Cerebellar cortex (tissue), 1 donor: ENCODE measurements around the gene DES.
A peak's percentile ranks its signal among the peaks of the same experiment; 100 is the strongest.

Experiments
- DNase-seq: peaks from one replicate; pipeline ENCODE4 v3.0.0-alpha.2; 2015; ENCODE audit warnings: low spot score

The DES gene

DNA sequence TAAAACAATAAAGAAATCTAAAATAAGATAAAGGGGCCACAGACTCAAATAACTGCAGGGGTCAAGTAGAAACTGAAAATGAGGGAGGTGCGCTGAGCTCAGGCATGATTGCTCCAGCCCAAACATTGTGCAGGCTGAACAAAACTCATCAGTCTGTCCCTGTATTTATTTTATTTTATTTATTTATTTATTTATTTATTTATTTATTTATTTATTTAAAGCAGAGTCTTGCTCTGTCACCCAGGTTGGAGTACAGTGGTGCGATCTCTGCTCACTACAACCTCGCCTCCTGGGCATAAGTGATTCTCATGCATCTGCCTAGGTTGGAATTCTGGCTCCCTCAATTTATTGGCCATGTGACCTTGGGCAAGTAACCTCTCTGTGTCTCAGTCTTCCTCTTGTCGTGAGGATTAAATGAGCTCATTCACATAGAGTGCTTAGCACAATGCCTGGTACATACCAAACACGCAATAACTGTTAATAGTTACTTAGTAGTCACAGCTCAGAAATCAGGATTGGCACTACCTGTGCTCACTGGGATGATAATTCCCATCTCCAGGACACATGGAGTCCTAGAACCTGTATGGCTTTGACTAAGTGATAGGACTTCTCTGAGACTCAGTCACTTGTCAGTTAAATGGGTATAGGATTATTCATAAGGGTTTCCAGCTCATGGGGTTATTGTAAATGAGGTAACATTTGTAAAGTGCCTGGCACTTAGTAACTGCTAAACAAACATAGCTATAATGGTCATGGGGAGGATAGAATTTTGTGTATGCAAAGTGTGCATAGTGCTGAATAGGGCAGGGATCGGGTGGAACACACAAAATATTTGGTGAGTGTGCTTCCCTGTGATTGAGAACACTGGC lies 22.4 kb downstream of the DES start:
- no peak for DNase-seq

DNA sequence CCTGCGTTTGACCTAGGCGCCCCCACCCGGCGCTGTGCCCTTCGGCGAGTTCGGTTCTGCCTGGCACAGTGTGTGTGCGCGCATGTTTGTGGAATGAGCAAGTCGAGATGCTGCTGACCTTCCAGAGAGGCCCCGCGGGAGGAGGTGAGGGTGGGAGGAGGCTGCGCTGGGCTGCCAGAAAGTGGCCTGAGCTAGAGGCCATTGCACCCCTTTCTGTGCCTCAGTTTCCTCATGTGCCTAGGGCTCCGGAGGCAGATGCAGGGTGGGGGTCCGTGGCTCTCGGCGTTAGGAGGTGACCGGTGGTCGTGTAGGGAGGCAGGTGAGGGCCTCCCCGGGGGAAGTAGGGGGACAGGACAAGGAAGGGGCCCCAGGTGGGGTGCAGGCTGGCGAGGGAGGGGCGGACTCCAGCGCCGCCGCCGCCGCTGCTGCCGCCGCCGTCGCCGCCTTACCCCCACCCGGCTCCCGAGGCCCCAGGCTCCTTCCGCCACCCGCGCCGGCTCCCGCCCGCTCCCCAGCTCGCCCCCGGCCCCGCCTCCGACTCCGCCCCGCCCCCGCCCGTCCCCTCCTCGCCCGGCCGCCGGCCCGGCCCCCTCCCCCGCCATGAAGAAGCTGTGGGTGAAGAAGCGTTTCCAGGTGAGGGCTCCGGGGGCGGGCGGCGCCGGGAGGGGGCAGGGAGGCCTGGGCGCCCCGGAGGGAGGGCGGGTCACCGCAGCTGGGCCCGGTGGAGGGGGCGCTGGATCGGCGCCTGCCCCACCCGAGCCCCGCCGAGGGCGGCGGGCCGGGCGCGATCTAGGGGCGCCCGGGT lies 23.5 kb downstream of the DES start:
- no peak for DNase-seq

GRCh38 chr2:219442256-219443015 lies 24.3 kb downstream of the DES start:
- no peak for DNase-seq

DNA sequence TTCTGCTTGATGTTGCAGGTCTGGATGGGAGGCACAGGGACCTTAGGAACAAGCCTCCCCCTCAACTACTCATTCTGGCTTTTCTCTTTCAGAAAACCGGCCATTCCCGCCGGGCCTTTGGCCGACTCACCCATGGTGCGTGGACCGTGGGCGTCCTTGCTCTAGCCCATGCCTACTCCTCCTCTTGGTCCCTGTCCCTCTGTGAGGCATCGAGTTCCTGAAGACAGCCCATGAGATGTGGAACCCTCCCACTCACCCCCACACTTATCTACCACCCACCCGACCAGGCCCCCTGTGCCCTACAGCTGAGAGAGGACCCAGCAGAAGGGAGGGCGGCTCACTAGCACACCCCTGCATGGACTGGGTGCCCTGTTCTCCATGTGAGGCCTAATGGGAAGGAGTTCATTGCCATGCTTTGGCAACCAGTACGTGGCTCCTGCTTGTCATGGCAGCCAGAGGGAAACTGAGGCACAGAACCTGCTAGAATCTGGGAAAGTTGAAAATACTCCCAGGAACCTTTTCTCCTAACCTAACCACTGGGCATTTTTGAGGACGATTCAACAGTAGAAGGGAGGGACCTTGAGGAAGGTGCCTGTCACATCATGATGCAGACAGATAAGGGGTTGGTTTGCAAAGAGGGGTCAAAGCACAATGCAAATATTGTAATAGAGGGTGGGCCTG lies 25.0 kb downstream of the DES start:
- no peak for DNase-seq

DNA sequence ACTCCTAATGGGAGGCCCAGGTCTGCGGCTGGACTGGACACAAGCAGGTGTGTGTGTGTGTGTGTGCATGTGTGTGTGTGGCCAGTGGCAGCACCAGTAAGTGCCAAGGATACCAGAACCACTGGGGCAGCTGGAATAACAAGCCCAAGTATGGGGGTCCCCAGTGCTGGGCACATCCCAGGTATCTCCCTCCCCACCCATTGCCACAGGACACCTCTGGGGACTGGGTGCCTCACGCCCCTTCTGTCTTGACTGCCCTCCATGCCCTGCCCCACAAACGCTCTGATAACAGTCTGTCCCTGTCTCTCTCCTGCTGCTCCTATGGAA lies 25.5 kb downstream of the DES start:
- DNase-seq = no peak

DNA sequence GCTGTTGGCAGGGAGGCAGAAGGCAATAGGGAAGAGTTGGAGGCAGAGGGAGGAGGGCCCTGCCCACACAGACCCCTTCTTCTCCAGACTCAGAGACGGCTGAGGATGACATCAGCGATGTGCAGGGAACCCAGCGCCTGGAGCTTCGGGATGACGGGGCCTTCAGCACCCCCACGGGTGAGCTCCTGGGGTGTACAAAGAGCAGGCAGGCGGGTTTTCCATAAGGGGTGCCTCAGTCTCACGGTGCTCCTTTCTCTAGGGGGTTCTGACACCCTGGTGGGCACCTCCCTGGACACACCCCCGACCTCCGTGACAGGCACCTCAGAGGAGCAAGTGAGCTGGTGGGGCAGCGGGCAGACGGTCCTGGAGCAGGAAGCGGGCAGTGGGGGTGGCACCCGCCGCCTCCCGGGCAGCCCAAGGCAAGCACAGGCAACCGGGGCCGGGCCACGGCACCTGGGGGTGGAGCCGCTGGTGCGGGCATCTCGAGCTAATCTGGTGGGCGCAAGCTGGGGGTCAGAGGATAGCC lies 26.5 kb downstream of the DES start:
- DNase-seq = no peak

- DNase-seq = no peak
Observed at GRCh38 chr2:219445220-219445640, 27.1 kb downstream of the DES start.

- DNase-seq = peak; percentile 84
Observed at GRCh38 chr2:219446101-219446504, 27.9 kb downstream of the DES start.

DNA sequence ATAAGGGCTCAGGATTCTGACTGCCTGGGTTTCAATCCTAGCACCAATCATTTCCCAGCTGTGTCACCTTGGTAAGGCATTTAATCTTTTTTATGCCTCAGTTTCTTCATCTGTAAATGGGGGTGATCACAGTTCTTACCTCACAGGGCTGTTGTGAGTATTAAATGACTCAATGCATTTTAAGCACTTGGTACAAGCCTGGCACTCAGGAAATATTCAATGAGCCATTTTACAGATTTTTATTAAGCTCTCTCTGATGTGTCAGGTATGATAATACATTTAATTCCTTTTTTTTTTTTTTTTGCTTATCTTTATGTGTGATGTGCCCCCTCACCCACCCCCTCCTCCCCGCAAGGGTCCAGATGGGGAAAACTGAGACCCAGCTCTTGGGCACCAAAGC lies 28.5 kb downstream of the DES start:
- no peak for DNase-seq

GRCh38 chr2:219447242-219448098 lies 29.3 kb downstream of the DES start:
- DNase-seq = no peak

DNA sequence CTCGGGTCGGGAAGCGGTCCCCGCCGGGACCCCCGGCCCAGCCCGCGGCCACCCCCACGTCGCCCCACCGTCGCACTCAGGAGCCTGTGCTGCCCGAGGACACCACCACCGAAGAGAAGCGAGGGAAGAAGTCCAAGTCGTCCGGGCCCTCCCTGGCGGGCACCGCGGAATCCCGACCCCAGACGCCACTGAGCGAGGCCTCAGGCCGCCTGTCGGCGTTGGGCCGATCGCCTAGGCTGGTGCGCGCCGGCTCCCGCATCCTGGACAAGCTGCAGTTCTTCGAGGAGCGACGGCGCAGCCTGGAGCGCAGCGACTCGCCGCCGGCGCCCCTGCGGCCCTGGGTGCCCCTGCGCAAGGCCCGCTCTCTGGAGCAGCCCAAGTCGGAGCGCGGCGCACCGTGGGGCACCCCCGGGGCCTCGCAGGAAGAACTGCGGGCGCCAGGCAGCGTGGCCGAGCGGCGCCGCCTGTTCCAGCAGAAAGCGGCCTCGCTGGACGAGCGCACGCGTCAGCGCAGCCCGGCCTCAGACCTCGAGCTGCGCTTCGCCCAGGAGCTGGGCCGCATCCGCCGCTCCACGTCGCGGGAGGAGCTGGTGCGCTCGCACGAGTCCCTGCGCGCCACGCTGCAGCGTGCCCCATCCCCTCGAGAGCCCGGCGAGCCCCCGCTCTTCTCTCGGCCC lies 30.1 kb downstream of the DES start:
- no peak for DNase-seq

DNA sequence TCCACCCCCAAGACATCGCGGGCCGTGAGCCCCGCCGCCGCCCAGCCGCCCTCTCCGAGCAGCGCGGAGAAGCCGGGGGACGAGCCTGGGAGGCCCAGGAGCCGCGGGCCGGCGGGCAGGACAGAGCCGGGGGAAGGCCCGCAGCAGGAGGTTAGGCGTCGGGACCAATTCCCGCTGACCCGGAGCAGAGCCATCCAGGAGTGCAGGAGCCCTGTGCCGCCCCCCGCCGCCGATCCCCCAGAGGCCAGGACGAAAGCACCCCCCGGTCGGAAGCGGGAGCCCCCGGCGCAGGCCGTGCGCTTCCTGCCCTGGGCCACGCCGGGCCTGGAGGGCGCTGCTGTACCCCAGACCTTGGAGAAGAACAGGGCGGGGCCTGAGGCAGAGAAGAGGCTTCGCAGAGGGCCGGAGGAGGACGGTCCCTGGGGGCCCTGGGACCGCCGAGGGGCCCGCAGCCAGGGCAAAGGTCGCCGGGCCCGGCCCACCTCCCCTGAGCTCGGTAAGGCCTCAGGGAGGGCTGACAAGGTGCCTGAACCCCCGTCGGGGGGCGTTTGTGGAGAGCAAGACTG lies 30.7 kb downstream of the DES start:
- no peak for DNase-seq

DNA sequence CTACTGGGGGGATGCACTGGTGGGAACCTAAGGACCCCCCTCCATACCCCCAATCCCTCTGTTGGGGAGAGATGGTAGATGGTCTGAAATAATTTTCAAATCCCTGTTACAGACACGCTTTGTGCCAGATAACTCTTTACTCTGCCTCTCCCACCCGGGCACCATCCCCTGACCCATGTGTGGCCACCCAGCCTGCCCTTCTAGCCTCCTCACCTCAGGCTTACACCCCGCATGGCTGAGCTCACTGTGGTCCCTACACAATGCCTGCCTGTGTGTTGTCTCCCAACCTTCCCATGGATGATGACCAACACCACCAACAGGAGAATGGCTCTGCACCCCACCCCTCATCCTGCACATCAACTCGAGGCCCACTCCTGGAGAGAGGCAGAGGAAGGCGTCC lies 31.4 kb downstream of the DES start:
- no peak for DNase-seq

DNA sequence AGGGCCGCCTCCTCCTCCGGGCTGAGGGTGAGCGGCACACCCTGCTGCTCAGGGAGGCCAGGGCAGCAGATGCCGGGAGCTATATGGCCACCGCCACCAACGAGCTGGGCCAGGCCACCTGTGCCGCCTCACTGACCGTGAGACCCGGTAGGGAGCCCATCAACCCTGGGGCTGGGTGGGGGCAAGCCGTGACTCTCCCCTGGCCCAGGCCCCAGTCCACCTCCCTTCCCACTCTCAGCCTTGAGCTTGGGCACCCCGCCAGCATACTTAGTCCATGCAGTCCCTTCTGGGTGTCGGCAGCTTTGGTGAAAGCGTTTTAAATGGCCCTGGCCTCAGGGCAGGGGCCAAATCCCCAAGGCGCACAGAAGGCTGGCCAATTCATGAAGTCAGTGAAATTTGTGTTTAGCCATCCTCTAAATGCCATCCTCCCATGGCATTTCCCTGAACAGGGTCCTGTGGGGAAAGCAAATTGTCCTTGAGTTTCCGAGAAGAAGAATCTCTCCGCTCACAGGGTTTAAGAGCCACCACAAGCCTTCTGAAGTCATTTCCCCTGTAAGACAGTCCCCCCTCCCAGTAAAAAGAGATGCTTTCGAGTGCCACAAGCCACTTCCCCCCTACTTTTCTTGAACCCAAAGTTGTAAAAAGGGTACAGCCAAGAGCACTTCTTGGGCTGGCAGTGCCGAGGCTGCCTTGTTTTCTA lies 33.6 kb downstream of the DES start:
- DNase-seq = no peak

DNA sequence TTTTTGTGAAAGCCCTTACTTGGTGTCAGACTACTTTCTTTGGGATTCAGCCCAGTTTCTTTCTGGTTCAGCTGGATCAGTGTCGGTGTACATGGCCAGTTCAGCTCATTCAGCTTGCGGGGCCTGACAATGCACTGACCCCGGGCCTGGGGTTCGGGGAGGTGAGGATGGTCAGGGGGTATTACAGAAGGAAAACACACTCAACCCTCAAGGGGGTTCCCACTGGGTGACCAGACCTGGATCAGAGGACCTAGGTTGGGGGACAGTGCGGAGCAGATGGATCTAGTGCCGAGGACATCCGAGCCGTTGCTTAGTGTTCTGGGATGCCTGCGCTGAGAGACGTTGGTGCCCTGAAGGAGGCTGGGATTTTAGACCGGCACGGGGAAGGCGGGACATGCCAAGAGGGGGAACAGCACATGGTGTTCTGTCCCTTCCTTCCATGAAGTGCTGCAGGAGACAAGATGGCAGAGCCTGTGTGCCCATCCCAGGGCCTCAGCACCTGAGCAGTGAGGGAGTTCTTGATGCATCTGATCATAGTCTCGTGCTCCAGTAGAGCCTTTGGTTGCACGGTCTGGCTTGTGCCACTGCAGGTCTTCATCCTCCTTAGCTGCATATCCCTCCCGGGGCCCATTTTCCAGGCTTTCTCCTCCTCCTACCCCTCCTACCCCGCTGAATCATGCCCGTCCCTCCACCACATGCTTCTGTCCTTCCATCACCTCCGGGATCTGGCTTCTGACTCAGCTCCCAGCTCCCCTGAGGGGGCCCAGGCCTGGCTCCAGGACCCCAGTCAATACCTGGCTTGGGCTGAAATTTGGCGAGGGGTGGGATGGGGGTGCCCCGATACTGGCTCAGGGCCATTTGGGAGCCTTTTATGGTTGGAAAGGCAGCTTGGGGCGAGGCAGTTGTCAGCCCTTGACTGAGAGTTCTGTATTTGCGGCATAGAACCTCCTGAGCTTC lies 34.5 kb downstream of the DES start:
- DNase-seq = no peak

DNA sequence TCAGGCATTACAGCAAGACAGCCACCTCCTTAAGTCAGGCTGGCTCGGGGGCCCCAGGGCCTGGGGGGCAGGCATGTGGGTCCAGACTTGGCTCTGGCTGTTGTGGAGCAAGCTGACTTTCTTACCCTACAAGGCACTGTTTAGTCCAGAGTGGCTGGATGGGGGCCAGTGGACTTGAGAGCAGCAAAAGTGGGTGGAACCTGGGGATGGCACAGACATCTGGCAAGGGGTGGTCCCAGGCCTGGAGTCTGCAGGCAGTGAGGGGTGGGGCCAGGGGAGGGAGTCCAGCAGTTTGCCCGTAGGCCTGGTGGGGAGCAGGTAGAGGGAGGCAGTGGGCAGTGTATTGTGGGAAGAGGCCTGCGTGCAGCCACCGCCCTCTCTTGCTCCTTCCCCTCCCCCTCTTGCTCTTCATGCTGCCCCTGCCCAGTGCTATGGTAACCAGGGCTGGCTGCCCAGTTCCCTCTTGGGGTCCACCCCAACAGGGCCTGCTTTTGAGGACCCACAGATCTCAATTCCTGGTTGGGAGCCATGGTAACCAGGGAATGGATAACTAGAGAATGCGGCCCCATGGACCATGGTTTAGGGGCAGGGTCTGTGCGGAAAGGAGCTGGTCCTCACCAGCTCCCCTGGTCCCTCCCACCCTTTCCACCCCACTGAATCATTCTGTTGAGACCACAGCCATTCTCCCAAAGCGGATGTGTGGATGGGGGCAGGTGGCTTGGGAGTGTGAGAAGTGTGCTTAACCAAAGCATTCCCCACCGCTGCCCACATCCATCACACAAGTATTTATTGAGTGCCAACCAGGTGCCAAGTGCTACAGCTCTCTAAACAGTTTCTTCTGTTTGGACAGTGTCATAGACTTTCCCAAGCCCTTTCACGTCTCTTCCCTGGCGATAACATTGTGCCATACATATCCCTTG lies 35.8 kb downstream of the DES start:
- no peak for DNase-seq

DNA sequence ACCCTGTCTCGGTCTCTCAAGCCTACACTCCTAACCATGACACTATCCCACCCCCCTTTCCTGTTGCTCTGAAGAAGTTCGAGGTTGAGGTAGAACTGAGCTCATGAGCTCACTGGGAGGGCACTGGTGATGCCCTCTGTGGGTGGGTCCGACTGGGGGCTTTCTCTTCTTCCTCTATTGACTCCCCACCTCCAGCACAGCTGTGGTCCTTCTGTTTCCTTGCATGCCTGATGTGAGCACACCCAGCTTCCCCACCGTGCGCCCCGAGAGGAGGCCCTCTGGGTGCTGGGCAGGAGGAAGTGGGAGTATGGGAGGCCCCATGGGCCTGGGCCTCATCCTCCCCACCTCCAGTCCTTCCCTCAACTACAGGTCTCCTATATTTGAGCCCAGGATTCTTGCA lies 37.4 kb downstream of the DES start:
- DNase-seq = no peak
